ENCODE results near the gene JADE2.

GRCh38 chr5:134581241-134581981, 55.9 kb downstream of the JADE2 start:
- no peak for TF ChIP-seq TOX (CRISPR knock-in tag; IDR thresholded peaks at IDR 0.05; ENCODE audit: borderline replicate concordance)
- TF ChIP-seq ZNF565 (CRISPR knock-in tag; conservative IDR thresholded peaks at IDR 0.05; ENCODE audit: low read depth) = no peak
- no peak for TF ChIP-seq PPARA (CRISPR knock-in tag; IDR thresholded peaks at IDR 0.05; ENCODE audit: borderline replicate concordance)
- TF ChIP-seq RARB (CRISPR knock-in tag; IDR thresholded peaks at IDR 0.05) = no peak
- TF ChIP-seq, protein P1, sequence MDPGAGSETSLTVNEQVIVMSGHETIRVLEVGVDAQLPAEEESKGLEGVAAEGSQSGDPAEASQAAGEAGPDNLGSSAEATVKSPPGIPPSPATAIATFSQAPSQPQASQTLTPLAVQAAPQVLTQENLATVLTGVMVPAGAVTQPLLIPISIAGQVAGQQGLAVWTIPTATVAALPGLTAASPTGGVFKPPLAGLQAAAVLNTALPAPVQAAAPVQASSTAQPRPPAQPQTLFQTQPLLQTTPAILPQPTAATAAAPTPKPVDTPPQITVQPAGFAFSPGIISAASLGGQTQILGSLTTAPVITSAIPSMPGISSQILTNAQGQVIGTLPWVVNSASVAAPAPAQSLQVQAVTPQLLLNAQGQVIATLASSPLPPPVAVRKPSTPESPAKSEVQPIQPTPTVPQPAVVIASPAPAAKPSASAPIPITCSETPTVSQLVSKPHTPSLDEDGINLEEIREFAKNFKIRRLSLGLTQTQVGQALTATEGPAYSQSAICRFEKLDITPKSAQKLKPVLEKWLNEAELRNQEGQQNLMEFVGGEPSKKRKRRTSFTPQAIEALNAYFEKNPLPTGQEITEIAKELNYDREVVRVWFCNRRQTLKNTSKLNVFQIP (CRISPR knock-in tag; IDR thresholded peaks at IDR 0.05; ENCODE audit: borderline replicate concordance, low read depth) = no peak
- TF ChIP-seq OSR1 (CRISPR knock-in tag; IDR thresholded peaks at IDR 0.05) = no peak
- no peak for TF ChIP-seq ARNTL (CRISPR knock-in tag; IDR thresholded peaks at IDR 0.05; ENCODE audit: borderline replicate concordance, low read depth)
- no peak for TF ChIP-seq ZFP3 (CRISPR knock-in tag; IDR thresholded peaks at IDR 0.05)

Measured in SK-N-SH treated with all-trans-retinoic acid at 6 μM for 48 hours (cell line).